Stimulated activated CD4-positive, alpha-beta T cell treated with anti-CD3 and anti-CD28 coated beads, Interleukin-15, amount 100 ng/mL, for 1 hour (primary cell): ENCODE measurements around the gene RPS4Y2.

Experiments used
- DNase-seq, 2 donors: peaks; one replicate each; pipeline ENCODE4 v3.0.0-alpha.2; 2020; ENCODE audit warnings: low read depth in 1 of 2, low spot score in 1 of 2

RPS4Y2 gene

DNA sequence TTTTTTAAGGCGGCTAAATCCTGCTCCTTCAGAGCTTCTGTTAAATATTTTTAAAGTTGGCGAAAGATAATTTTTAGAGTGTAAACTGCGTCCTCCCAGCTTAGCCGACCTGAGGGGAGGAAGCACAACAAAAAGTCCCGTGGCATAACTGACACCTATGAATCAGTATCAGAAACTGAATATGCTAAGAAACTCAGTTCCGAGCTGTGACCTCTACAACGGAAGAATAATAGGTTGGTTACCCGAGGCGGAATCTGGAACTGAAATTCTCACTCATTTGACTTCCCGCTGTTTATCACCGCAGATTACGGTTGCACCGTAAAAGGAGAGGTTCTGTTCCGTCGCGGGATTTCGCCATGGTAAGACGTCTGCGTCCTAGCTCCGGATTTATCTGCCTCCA is at the start of gene RPS4Y2:
Gene RPS4Y2 (plus strand): TSS at position 301 of the 400 bp plus-strand sequence. CDS start 56 bp downstream, at position 357.
- no peak for DNase-seq

DNA sequence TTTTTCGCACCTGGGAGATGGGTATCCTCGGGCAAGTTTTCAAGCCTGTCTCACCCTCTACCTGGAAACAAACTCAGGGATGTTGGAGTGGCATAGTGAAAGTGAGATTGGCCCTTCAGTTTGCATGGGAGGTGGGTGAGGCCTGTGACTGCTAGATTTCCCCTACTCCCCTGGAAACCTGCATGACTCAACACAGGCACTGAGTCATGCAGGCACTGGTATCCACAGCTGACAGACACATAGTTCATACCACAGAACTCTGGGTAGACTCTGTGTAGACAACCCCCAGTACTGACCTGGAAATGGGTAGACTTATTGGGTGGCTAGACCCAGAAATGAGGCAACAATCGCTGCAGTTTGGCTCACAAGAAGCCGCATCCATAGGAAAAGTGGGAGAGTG is 41.5 kb upstream of the RPS4Y2 start:
- no peak for DNase-seq

DNA sequence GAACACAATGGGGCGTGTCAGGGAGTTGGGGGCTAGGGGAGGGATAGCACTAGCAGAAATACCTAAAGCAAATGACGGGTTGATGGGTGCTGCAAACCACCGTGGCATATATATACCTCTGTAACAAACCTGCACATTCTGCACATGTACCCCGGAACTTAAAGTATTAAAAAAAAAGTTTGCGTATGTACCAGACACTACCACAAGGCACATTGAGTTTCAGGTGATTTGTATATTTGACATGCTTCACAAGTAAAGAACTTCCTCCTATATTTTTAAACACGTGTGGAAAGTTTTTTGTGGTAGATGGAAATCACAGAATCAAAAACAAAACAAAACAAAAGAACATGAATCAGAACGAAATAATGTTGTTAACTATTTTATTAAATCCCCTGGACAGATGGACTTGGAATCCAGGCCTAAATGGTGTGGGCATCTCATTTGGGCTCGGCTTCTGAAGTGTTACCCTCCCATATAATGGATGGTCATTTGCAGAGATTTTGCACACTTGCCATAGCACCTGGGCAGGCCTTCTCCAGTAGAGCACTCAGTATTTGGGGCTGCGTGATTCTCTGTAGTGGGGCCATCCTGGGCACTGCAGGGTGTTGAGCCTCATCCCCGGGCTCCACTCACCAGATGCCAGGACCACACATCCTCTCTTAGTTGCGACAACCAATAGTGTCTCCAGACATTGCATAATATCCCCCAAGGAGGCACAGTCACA is 29.6 kb upstream of the RPS4Y2 start:
- DNase-seq: no peak

DNA sequence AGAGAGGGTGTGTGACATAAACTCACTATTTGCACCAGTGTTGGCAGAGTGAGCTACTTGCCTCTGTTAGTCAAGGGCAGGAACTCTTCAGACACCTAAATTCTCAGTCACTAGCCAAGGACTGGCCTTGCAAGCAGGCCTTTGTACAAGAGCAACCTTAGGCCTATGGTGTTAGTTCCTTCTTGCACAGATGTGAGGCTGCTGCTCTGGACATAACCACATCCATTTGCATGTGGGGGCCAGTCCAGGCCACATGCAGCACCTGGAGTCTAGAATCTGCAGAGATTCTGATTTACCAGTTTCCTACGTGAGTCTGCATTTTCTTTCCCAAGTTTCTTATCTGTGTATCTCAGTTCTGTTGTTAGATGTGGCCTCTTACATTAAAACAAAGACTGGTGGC is 20.7 kb upstream of the RPS4Y2 start:
- no peak for DNase-seq

DNA sequence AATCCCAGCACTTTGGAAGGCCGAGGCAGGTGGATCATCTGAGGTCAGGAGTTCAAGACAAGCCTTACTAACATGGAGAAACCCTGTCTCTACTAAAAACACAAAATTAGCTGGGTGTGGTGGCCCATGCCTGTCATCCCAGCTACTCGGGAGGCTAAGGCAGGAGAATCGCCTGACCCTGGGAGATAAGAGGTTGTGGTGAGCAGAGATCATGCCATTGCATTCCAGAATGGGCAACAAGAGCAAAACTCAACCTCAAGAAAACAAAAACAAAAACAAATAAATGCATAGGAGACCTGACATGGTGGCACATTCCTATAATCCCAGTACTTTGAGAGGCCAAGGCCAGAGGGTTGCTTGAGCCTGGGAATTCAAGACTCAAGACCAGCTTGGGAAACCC is 16.1 kb upstream of the RPS4Y2 start:
- no peak for DNase-seq

DNA sequence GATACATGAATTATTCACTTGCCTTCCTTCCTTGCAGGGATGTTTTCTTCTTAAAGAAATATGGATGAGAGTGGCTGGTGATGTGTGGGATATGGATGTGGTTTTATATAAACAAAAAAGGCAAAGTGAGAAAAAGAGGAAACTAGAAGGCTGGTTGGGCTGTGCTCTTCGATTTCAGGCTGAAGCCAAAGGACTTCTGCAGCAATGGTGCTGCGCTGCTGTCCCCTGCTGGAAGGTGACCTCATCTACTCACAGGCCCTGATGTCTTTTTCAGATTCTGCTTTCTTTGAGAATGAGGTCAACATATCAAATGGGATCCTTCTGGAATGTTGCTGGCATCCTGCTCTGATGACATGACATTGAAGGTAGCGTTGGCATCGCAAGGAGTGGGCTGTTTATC is 15.3 kb upstream of the RPS4Y2 start:
- no peak for DNase-seq

DNA sequence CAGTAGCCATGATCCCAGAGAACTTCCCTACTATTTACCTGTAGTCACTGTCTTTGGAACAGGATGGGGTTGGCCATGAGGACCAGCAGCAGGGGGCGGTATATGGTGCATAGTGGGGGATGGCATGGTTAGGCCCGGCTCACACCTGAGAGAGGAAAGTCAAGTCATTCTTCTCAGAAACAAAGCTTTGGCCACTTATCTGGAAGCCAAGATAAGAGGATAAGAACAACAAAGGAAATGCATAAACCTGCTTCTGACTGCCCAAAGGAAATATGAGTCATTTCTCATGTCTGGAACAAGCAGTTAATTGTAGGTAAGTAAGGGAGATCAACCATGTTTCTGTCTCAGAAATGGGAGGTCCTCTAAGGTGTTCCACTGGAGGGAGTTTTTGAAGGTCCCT is 10.8 kb upstream of the RPS4Y2 start:
- DNase-seq: no peak

DNA sequence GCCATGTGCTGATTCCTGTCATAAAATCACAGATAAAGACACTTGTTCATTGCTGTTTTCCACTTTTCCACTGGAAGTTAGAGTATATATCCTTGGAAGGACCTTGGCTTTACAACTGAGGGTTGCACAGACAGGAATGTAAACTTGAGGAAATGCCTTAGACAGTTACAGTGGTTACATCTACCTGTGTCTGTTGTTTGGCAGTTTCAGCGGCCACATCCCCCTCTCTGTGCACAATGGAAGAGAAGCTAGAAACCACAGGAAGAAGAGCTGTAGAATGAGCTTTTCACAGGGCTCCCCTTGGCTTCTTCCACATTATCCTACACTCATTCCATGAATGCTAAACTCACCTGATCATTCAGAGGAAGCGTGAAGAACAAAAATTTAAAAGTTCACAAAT is 9.0 kb upstream of the RPS4Y2 start:
- DNase-seq: no peak

DNA sequence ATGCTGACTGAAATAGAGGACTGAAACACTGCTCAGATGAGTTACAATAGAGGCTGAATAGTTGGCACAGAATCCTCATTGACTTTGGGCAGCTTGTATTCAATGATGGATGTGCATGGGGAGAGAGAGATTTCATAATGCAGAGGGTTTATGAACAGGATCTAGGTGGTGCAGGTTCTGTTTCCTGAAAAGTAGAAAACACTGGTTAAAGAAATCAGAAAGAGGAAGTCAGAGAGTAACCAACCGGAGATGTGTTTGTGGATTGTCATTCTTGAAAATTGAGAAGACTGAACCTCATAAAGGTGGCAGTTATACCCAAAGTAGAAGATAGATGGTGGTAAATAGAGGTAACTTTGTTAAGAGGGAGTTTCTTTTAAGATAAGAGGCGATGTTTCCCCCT is 8.0 kb downstream of the RPS4Y2 start:
- DNase-seq: no peak

DNA sequence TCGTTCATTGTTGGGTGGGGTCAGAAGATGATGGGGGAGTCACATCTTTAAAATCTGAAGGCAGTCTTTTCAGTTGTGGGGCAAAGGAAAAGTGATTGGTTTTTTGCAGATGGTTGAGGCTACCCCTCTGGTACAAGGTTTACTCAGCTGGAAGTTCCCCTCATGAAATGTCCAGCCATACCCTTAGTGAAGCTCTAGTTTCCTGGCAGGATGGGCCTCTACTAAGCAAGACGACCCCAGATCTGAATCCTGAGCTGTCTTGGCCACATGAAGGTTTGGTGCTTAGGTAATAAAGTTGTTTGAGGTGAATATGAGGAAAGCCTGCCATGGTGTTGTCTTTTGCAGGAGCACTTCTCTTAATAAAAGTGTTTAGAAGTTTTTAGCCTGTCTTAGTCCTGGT is 9.2 kb downstream of the RPS4Y2 start:
- DNase-seq: no peak

DNA sequence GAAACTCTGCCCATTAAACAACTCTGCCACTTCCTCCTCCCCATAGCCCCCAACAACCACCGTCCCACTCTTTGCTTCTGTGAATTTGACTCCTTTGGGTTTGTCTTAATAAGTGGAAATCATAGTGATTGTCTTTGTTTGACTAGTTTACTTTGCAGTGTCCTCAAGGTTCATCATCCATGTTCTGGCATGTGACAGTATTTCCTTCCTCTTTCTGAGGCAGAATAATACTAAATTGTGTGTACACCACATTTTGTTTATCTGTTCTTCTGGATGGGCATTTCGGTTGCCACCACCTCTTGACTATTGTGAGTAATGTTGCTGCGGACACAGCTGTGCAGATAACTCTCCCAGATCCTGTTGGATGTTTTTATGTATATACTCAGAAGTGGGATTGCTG is 14.8 kb downstream of the RPS4Y2 start:
- DNase-seq: no peak

DNA sequence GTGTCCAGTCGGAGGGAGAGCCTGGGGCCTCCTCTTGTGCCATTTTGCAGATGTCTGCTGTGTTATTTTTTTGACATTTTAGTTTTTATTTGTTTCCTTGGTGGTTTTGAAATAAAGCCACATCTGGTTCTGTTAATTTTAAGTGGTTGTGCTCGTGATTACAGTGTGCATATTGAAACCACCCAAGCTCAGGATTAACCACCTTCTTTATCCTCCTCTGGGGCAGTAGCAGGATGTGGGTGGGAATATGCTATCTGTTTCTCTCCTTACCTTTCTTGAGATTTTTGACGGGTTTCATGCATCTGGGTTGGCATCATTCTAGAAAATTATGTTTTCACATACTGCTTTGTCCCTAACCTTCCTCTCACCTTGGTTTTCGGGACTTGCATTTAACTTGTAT is 20.2 kb downstream of the RPS4Y2 start:
- no peak for DNase-seq

DNA sequence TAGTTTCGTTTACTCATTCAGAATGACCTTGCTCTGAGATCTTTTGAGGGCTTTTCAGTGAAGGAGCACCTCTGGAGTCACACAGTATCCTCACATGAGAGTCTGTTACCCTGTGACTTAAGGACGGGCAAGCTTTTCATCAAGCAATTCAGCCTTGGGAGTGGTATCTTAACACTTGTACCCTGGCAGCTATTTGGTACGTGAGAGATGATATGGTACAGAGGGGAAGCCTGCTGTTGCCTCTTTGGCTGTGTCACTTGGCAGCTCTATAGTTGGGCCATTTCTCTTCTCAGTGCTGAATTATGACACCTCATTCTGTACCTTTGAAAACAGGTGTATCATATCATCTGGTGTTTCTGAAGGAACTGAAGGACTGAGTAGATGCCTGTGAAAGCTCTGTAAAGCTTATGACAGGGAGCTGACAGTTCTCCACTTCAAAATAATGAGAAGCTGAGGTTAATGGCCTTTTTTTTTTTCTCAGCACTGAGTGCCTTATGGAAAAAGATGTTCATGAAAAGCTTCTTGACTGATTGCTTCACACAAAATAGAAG is 24.3 kb downstream of the RPS4Y2 start:
- no peak for DNase-seq

DNA sequence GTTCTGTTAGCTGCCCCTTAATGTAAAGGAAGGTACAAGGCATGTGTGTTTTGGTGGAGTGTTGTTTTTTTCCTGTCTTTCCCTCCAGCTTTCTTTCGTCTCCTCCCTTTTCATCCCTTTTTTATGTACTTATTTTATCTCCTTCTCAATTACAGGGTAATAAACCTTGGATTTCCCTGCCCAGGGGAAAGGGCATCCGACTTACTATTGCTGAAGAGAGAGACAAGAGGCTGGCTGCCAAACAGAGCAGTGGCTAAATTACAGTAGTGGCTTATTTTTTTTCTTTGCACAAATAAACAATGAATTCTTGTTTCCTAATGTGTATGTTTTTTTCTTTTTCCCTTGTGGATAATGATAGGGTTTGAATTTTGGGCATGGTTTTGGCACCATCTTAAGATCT is 24.9 kb downstream of the RPS4Y2 start:
- no peak for DNase-seq

DNA sequence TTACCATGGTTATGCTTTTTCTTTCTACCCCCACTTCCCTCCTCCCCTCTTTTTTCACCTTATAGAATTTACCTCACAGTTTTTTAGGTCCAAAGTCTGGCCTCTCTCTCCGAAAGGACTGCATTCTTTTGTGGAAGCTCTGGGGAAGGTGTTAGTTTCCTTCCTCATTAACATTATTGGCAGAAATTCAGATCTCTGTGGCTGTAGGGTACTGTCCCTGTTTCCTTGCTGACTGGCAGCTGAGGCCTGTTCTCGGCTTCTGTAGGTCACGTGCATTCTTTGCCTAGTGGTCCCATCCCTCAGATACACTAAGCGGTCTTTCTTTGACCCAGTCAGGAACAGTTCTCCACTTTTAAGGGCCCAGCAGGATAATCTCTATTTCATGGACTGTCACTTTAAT is 25.5 kb downstream of the RPS4Y2 start:
- DNase-seq: no peak

DNA sequence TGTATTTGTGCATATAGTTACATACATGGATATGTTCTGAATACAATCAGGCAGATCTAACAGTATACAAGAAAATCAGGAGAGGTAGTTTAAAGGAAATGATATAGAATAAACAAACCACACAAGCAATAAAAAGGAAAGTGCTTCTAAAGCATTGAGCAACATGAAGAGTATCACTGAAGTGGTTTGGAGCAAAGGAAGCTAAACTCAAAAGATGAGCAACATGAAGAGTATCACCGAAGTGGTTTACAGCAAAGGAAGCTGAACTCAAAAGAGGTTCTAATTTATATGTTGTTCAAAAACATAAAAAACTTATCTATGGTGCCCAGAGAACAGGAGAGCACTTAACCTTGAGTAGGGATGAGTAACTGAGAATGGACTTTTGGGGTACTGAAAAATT is 29.1 kb downstream of the RPS4Y2 start:
- no peak for DNase-seq

DNA sequence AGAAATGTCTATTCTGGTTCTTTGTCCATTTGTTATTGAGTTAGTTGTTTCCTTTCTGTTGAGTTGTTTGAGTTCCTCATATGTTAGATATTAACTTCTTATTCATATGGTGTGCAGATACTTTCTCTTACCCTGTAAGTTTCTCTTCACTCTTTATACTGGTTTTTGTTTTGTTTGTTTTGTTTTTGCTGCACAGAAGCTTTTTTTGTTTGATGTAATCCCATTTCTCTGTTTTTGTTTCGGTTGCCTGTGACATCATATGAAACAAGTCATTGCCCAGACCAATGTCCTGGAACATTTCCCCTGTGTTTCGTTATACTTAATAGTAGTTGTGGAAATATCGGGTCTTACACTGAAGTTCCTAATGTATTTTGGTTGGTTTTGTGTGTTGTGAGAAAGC is 31.2 kb downstream of the RPS4Y2 start:
- no peak for DNase-seq

DNA sequence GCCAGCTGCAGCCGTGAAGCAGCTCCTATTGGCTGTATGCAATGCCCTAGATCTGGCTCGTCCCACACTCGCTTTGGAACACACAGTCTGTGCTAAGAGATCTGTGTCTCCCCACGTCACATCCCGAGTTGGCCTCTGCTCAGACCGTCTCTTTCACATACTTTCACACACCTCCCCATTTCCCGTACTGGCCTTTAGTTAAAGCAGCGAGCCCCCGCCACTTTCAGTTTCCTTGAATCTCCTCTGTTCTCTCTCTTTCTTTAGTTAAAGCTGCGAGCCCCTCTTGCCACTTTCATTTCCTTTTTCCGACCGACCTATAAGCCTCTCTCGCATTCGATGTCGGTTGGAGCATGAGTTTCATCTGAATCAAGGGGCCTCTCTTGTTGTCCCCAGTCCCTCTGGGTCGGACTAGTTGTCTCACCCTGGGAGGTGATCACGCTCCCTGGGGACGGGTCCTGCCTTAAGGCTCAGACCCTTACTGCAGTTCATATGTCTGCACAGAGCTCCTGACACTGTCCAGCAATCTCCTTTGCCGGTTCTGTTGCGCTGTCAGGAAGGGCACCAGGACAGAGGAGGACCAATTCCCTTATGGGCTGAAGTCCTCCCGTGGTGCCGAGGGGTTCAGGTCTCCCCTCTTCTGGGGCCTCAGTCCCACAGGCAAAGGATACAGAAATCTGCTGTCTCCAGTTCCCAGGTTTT is 42.6 kb downstream of the RPS4Y2 start:
- no peak for DNase-seq

DNA sequence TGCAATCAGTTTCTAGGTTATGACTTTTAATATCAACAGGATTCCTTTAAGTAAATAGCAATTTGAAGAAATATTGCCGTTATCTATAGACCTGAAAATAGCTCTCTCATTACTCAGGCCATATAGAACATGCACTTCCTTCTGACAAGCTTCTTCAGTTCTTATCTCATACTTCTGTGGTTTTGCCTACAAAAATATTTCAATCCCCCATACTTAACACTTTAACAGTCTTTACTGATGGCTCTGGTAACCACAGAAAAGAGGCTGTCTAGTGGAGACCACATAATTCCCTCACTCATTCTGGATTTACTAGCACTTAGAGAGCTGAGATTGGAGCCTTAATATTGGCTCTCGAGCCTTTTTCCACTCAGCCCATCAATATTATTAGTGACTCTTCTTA is 46.8 kb downstream of the RPS4Y2 start:
- no peak for DNase-seq

DNA sequence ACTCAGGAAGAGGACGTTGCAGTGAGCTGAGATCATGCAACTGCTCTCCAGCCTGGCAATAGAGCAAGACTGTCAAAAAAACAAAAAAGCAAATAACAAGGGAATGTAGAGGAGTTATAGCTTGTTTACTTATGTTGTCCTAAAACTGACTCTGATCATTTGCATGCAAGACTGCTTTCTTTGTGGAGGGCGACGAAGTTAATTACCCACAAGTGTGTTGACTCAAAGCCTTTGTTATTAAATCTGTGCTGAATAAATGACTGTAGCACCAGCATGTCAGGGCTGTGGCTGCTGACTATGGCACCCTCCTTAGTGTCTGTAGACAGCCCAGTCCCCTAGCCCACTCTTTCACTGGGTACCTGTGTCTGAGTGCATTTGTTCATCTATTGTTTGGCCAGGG is 50.3 kb downstream of the RPS4Y2 start:
- DNase-seq: no peak

DNA sequence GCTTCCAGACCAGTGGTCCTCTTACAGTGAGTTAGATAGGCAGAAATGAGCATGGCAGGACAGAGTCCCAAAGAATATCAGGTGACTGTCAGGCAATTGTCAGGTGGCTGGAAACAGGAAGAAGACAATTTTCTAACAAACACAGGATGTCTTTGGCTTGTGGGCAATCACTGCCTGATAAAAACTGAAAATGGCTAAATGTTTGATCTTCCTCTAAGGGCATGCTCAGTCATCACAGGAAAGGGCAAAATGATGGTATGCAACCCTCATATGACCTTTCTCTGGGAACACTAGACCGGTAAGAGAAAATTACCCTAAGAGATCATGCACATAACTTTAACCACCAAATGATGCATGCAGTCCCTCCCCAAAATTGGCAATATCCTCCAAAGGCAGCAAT is 57.6 kb downstream of the RPS4Y2 start:
- DNase-seq: no peak

DNA sequence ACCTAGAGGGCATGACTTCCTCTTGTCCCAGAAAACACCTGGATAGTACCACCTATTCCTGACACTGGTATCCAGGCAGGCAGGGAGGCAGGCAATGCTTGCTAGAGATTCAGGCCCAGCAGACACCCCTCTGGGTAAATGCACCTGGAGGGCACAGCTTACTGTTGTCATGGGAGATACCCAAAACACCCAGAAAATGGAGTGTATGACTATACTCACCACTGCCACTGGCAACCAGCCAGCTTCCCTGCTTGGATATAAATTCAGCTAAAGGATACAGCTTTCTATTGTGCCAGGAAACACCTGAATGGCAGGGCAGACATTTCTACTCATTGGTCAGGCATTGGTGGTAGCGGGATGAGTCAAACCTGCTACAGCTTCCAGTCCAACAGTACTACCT is 58.9 kb downstream of the RPS4Y2 start:
- no peak for DNase-seq

DNA sequence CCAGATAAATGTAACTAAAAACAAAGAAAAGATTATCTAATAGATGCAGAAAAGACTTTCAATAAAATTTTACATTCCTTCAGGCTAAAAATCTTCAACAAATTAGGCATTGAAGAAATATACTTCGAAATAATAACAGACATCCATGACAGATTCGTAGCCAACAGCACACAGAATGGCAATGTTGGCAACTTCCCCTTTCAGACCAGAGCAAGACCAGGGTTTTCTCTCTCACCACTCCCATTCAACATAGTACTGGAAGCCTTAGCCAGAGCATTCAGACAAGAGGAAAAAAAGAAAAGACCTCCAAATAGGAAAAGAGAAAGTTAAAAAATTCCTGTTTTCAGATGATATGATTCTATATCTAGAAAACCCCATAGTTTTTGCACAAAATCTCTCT is 61.2 kb downstream of the RPS4Y2 start:
- DNase-seq: no peak
